ENCODE results near the gene GLRX3. TPM values are rescaled to one million over a fixed set of nuclear protein-coding genes. Genes with fewer than 3 reads are reported as not detected.

GLRX3 gene
- total RNA-seq, 1 experiment from 2014 or later: 188 TPM

DNA sequence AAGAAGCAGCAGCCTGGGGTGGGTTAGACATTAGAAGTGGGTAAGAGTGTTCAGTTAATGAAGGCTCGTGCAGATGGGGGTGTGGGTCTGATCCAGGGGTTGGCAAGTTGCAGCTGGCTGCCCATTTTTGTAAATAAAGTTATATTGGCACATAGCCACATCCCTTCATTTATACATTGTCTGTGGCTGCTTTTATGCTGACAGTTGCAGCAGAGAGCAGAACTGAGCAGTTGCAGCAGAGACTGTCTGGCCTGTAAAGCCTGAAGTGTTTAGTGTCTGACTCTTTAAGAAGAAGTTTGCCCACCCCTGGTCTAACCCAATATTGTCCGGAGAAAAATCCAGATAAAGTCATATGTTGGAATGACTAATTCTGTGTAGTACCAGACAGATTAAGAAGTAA is 38.1 kb downstream of the GLRX3 start:
- Histone ChIP-seq H3K27me3 (ENCODE audit: control insufficient read depth, insufficient read depth, low read length) (no peaks in the 10 kb centered on the region), H3K9me3 (ENCODE audit: control insufficient read depth, insufficient read depth, low read depth, low read length) (no peaks in the 10 kb centered on the region), H3K4me3 (ENCODE audit: low read depth in 2 of 2, low read length in 2 of 2) (no peak overlapping the region), H3K36me3 (ENCODE audit: control insufficient read depth, insufficient read depth, low read length) (peaks cover 6% of the 10 kb centered on the region), H3K27ac (ENCODE audit: low read length) (no peak overlapping the region), H3K4me1 (ENCODE audit: control insufficient read depth, insufficient read depth, low read length) (no peaks in the 10 kb centered on the region)
- ChIA-PET POLR2A (no interaction called here), CTCF (interaction anchor here (0.7 kb wide), 1 partner anchor 76 kb away, joined by 3 read pairs; no protein-coding TSS in a partner anchor)
- intact Hi-C loops (cut with micrococcal nuclease; ENCODE audit: unreplicated experiment) (no loop called here), in situ Hi-C loops (cut with HindIII; ENCODE audit: low pct_unique_long_range_greater_than_20kb, low sequenced_read_pairs) (no loop called here)
- no TSS peak for BruUV-seq (replicated peaks)
- TF ChIP-seq, protein P1, sequence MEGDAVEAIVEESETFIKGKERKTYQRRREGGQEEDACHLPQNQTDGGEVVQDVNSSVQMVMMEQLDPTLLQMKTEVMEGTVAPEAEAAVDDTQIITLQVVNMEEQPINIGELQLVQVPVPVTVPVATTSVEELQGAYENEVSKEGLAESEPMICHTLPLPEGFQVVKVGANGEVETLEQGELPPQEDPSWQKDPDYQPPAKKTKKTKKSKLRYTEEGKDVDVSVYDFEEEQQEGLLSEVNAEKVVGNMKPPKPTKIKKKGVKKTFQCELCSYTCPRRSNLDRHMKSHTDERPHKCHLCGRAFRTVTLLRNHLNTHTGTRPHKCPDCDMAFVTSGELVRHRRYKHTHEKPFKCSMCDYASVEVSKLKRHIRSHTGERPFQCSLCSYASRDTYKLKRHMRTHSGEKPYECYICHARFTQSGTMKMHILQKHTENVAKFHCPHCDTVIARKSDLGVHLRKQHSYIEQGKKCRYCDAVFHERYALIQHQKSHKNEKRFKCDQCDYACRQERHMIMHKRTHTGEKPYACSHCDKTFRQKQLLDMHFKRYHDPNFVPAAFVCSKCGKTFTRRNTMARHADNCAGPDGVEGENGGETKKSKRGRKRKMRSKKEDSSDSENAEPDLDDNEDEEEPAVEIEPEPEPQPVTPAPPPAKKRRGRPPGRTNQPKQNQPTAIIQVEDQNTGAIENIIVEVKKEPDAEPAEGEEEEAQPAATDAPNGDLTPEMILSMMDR (IDR thresholded peaks at IDR 0.05): no peak
- TF ChIP-seq SIN3A (IDR thresholded peaks at IDR 0.05; ENCODE audit: borderline replicate concordance, insufficient read depth, low read depth, low read length): no peak
- no peak for TF ChIP-seq TCF7L2 (IDR thresholded peaks at IDR 0.05; ENCODE audit: low read depth, low read length)
- TF ChIP-seq, protein P2, sequence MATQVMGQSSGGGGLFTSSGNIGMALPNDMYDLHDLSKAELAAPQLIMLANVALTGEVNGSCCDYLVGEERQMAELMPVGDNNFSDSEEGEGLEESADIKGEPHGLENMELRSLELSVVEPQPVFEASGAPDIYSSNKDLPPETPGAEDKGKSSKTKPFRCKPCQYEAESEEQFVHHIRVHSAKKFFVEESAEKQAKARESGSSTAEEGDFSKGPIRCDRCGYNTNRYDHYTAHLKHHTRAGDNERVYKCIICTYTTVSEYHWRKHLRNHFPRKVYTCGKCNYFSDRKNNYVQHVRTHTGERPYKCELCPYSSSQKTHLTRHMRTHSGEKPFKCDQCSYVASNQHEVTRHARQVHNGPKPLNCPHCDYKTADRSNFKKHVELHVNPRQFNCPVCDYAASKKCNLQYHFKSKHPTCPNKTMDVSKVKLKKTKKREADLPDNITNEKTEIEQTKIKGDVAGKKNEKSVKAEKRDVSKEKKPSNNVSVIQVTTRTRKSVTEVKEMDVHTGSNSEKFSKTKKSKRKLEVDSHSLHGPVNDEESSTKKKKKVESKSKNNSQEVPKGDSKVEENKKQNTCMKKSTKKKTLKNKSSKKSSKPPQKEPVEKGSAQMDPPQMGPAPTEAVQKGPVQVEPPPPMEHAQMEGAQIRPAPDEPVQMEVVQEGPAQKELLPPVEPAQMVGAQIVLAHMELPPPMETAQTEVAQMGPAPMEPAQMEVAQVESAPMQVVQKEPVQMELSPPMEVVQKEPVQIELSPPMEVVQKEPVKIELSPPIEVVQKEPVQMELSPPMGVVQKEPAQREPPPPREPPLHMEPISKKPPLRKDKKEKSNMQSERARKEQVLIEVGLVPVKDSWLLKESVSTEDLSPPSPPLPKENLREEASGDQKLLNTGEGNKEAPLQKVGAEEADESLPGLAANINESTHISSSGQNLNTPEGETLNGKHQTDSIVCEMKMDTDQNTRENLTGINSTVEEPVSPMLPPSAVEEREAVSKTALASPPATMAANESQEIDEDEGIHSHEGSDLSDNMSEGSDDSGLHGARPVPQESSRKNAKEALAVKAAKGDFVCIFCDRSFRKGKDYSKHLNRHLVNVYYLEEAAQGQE (IDR thresholded peaks at IDR 0.05; ENCODE audit: insufficient read depth in 1 of 2, low read depth in 2 of 2, low read length in 1 of 2): no peak
- no peak for TF ChIP-seq POLR2AphosphoS5 (IDR thresholded peaks at IDR 0.05; ENCODE audit: low read depth, low read length)
- no peak for DNase-seq (ENCODE audit: low read depth, low spot score)
- no peak for ATAC-seq

DNA sequence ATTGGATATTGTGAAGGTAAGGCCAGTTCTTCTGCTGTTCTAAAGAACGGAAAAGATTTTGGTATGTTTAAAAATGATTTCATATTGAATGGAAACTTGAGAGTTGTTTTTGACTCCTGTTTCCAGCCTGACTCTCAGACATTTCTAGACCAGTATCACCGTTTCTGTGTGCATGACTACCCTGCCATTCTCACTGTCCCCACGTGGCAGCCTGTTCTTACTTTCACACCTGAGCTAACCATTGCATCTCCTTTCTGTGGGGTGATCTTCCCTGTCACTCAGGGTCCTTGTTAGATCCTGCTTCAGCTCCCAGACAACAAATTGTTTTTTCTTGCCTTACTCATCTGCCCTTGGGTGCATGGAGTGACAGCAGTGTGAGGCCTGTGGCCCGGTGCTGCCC is 38.9 kb downstream of the GLRX3 start:
- in situ Hi-C loops (cut with HindIII; ENCODE audit: low pct_unique_long_range_greater_than_20kb, low sequenced_read_pairs): no loop called here

More for the DNA sequence above, 38.9 kb downstream of the GLRX3 start:
- peaks cover 8% of the 10 kb centered on the region for H3K36me3 ChIP-seq (ENCODE audit: control insufficient read depth, insufficient read depth, low read length)
- no peak overlapping the region for H3K27ac ChIP-seq (ENCODE audit: low read length)
- H3K4me1 ChIP-seq (ENCODE audit: control insufficient read depth, insufficient read depth, low read length): no peaks in the 10 kb centered on the region
- intact Hi-C loops (cut with micrococcal nuclease; ENCODE audit: unreplicated experiment): no loop called here
- no peak overlapping the region for H3K4me3 ChIP-seq (ENCODE audit: low read depth in 2 of 2, low read length in 2 of 2)
- ChIA-PET POLR2A (no interaction called here), CTCF (no interaction called here)
- H3K9me3 ChIP-seq (ENCODE audit: control insufficient read depth, insufficient read depth, low read depth, low read length): no peaks in the 10 kb centered on the region
- DNase-seq (ENCODE audit: low read depth, low spot score): no peak
- H3K27me3 ChIP-seq (ENCODE audit: control insufficient read depth, insufficient read depth, low read length): no peaks in the 10 kb centered on the region
- TF ChIP-seq SIN3A (IDR thresholded peaks at IDR 0.05; ENCODE audit: borderline replicate concordance, insufficient read depth, low read depth, low read length) (no peak), TCF7L2 (IDR thresholded peaks at IDR 0.05; ENCODE audit: low read depth, low read length) (no peak), POLR2AphosphoS5 (IDR thresholded peaks at IDR 0.05; ENCODE audit: low read depth, low read length) (no peak)
- TF ChIP-seq, protein P2 (IDR thresholded peaks at IDR 0.05; ENCODE audit: insufficient read depth in 1 of 2, low read depth in 2 of 2, low read length in 1 of 2): no peak
- TF ChIP-seq, protein P1 (IDR thresholded peaks at IDR 0.05): no peak
- no TSS peak for BruUV-seq (replicated peaks)
- ATAC-seq: no peak

All from Panc1 (cell line).